HG03575 (cell line): ENCODE measurements around the gene DNAH5.
"Not testable (repeated sequence)": the region's sequence is repeated elsewhere in the genome, so short reads cannot be mapped to it uniquely, and the experiment has no call there.

Experiments used
- ATAC-seq: cut with Tn5 transposase; IDR thresholded peaks from one replicate; pipeline ENCODE4 v1.9.1; 2021; ENCODE audit not compliant: unreplicated experiment, insufficient number of reproducible peaks, low FRiP score; ENCODE audit errors: extremely low read depth

The DNAH5 gene

DNA sequence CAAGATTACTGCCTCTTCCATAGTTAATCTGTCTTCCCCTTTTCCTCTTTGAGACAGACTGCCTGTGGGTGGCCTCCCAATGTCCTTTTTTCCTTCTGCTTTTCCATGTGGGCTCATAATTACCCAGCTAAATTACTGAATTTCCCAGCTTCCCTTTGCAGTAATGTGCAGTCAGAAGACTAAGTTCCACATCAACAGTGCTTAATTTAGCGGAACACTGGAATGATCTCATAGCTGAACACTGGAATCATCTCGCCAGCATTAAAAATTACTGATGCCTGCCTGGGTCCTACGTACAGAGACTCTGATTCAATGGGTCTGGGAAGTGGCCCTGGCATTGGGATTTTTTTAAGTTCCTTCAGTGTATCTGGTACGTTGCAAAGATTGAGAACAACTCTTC, 84.3 kb downstream of the DNAH5 start:
- no peak for ATAC-seq

DNA sequence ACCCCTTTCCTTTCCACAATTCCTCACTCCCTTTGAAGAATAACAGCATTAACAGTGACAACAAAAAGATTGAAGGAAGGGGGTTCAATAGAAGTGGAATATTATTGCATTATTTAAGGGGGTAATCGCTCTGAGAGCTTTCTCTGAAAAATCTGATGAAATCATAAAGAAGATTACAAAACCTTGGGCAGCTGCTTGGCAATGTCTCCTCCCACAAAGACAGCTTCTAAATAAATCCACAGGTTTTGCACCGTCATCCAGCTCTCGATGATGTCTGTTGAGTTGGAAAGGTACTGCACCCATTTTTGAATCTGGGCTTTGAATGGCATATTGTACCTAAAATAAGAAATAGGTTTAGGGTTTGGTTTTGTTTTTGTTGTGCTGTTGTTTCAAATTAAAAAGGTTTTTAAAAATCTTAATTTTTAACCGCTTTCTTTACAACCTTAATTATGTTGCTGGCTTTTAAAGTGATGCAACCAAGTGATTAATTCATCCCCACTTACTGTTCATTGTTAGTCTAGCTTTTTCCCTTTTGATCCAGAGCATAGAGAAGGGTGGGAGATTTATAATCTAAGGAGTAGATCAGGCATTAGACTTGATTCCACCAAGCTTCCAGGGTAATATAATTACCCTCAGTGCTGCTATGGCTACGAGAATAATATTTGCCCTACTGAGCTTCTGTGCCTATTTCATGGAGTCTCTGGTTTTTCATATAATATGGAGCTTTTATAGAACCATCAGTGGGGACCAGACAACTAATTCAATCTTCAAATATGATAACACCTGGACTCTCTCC, 85.0 kb downstream of the DNAH5 start:
- no peak for ATAC-seq

DNA sequence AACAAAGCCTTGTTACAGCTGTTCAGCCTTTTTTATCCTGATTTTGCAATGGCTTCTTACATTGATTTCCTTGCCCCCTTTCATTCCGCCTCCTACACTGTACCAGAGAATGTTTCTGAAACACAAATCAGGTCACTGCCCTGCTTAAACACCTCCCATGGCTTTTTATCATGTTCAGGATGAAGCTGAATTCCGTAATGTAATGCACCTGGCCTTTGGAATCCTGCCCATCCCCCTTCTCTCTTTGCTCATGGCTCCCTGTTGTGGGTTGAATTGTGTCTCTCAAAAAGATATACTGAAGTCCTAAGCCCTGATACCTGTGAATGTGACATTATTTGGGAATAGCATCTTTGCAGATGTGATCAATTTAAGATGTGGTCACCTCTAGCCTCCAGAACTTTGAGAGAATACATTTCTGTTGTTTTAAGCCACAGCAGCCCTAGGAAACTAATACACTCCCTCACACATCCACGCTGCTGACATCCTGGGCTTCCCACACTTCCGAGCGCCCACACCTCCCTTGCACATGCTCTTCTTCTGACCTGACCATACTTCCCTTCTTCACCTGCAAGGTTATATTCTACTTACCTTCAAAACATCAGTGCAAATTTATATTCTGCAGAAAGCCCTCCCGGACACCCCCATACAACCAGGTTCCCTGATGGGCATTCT, 101.2 kb downstream of the DNAH5 start:
- ATAC-seq = no peak

DNA sequence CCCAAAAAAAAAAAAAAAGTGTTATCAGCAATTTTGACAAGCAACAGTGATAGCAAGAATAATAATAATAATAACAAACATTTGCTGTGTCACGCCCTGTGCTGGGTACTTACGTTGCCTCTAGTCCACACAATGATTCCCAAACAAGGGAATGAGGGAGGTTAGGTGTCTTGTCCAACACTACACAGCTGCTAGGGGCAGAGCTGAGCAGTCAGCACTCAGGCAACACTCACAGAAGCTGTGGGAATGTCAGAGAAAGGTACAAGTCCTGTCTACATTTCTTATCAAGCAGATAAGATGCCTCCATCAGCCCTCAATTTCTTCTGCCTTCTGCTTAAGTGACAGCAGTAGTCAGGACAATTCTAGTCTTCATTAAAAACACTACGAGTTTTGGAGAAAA, 111.0 kb downstream of the DNAH5 start:
- no peak for ATAC-seq

DNA sequence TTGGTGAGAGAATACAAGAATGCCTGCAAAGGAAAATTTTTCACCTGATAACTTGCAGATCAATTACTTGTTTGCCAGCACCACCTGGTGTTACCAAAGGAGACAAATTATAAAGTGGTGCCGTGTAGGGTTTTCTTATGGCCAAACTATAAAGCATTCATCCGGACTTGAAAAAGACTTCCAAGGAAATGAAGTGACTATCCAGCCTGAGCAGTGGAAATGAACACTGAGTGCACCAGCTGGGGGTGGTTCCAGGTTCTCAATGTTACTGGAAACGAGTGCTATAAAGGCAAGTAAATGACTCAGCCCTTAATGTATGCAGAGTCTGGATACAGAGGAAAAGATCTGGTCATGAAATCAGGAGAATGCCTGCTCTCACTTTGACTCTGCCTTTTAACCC, 113.1 kb downstream of the DNAH5 start:
- ATAC-seq = no peak

DNA sequence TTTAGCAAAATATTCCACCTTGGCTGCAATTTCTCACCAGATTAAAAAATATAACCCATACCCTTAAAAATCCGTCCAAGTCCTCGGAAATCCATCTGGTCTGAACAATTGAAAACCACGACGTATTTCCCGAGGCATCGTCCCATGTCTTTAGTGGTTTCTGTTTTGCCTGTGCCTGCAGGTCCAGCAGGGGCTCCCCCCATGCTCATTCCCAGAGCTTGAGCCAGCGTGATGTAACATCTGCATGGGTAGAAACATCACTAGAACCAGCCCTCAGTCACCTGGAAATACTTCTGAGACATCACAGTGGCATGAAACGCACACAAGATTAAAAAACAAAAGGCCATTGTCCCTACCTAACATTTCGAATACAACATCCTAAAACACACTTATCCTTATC, 114.0 kb downstream of the DNAH5 start:
- no peak for ATAC-seq

DNA sequence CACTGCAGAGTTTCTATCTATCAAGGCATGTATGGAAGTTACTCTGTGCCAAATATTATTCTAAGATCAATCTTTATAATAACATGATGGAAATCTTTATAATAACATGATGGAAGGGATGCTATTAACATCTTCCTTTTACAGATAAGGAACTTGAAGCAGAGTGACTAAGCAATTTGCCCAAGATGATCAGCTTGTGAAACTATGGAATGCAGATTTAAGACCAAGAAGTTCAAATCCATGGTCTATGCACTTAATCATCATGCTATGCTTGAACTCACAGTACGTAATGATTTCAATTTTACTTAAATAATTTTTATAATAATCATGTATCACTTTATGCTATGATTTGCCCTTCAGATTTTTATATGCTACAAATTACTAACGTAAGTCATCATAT, 123.1 kb downstream of the DNAH5 start:
- no peak for ATAC-seq

DNA sequence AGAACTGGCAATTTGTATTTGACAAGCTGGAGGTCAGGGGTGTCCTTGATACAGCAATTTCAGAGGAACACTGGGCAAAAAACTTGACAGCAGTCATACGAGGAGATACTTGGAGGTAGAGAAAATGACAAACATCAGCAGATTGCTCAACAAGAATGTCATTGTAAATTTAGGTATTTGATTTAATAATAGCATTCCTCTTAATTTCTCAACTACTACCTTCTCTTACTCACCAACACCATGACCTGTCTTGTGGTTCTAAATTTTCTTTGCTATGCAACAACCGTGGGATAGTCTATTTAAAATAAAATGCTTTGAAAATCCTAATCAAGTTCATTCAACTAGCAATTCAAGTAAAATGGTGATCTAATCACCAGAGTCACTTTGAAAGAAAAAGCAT, 128.4 kb downstream of the DNAH5 start:
- no peak for ATAC-seq

DNA sequence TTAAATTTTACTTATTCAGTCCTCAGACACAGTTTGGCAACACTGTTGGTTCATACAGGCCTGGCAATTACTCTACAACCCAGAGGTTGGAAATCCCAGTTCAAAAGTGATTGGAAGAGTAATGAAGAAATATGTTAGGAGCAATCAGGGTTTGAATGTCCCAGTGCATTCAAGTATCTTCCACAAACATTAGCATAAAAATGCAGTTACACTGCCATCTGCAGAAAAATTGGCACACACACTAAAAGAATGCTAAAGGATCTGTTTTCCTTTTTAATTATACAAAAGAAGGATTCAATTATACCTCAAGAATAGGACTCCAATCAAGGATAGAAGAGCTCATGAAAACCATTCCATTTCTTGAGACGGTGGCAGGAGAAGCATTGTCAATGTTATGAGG, 130.2 kb downstream of the DNAH5 start:
- ATAC-seq = no peak

DNA sequence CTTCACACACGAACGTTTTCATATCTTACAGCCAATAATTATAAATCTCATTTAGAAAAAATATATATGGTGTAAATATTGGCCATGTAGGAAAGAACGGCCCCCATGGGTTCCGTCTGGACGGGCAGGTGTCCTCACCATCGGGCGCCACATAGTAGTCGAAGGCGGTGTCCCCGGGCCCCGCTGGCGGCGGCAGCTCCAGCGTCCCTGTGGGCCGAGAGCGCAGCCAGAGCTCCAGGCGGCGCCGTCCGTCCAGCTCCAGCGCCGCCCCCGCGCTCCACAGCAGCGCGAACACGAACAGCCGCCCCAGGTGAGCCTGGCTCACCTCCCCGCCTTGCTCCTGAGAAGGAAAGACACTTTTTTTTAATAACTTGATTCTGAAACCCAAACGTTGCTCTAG, 134.6 kb downstream of the DNAH5 start:
- ATAC-seq = no peak

DNA sequence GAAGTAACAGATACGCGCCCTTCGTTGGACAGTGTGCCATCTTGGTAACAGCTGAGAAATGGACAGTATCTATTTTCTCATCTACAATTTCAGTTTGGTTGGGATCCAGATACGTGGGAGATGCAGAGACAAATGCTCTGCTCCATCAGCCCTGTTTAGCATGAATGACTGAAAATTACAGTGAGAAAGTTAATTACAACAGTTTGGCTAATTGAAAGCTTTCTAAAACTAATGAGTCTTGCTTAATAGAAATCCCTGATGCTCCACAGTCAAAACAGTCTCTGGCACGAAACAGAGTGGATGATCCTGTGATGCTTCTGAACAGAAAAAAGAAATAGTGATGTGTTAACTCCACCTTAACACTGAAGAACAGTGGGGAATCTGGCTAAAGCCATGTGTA, 140.2 kb downstream of the DNAH5 start:
- ATAC-seq = no peak

DNA sequence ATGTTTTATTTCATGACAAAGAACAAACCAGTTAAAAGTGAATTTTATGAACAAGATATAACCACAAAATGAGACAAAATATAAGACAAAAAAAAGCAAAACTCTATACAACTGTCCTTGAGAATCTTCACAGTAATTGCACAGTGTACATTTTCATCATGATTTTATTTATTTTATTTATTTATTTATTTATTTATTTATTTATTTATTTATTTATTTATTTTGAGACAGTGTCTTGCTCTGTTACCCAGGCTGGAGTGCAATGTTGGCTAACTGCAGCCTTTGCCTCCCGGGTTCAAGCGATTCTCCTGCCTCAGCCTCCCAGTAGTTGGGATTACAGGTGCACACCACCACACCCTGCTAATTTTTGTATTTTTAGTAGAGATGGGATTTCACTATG, 145.9 kb downstream of the DNAH5 start:
- not testable (repeated sequence) for ATAC-seq

DNA sequence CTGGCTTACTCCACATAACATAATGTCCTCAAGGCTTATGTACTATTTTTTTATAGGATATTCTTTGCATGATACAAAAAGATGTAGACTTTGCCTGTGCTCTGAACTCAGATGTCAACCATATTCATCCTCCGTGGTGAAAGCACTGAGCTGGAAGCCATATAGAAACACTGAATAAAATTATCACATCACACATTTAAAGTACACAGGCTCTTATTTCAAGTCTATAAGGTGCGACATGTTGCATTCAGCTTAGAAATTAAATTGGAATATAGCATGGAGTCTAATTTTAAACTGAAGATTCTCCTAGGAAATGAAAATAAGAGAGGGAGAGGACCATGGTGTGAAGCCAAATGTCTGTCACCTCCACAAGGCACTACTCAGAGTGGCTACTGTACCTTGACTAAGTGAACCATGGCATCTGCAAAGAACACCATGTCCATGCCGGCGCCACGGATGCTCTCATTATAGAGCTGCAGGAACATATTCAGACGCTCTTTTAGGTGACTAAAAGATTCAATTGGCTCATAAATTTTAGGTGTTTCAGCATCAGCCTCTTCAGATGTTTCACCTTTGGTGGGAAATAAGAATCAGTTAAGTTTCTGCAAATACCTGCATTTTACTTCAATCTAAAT, 158.6 kb downstream of the DNAH5 start:
- no peak for ATAC-seq

DNA sequence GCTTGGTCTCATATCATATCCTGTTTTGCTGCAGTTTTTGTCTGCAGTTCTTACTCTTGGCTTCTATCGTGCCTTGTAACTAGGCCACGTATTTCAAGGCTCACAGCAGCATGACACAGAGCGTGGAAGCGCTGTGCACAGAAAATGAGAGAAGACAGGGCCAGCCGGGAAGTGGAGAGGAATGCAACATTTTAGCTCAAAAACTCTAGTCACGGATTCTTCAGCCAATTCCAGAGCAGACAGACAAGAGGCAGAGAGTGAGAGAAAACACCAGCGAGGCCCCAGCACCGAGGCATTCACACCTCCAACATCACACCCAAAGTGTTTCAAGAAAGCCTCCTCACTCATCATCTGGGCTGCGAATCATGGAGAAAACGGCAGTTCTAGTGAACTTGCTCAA, 160.8 kb downstream of the DNAH5 start:
- ATAC-seq = no peak

DNA sequence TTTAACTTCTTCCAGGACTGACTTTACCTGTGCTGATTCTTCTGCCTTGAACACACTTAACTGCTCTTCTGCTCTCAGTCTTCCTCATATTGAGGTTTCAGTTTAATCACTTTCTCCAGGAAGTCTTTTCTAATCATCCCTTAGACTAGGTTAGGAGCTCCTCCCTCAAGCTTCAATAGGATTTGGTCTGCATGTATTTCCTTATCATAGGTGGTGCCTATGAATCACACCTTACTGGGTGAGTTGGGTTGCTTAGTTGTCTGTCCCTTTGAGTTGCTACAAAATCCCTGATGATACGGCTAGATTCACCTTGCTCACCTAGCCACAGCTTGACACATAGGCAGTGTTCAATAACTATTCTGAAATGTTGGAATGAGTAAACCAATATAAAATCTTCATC, 164.4 kb downstream of the DNAH5 start:
- no peak for ATAC-seq

DNA sequence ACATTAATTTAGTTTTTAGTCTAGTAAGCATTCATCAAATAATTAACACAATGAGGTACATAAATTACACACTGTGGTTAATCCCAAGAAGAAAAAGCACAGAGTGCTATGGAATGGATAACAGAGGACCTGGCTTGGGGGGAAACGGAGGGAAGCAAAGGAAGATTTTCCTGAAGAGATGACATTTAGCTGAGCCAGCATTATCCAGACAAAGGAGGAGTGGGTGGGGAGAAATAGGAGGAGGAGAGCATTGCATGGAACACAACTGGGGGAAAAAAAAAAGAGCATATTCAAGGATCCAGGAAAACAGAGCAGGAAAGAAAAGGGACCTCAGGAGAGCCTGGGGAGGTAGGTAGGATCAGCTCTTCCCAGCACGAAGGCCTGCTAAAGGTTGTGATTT, 170.8 kb downstream of the DNAH5 start:
- ATAC-seq = no peak

DNA sequence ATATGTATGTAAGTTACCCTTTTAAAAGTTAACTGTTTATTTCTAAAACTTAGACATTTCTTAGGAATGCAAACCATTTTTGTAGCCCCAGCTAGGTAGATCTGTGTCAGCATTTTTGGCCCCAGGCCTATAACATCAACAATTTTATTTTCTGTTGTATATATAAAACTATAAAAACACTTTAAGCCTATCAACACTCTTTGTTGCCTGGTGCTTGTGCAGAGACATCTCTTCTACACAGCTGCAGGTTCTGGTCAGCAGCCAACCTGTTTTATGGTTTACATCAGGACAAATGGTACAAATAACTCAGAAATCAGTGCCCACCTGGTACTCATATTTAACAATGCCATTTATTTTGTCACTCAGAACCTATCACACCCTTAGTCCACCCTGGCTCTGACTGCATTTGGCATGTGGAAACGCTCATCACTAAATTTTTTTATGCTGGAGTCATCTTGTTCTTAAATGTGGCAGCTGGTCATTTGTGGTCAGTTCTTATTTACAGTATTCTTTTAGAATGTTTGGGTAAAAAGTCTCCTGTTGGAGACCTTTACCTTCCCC, 173.4 kb downstream of the DNAH5 start:
- ATAC-seq = no peak

DNA sequence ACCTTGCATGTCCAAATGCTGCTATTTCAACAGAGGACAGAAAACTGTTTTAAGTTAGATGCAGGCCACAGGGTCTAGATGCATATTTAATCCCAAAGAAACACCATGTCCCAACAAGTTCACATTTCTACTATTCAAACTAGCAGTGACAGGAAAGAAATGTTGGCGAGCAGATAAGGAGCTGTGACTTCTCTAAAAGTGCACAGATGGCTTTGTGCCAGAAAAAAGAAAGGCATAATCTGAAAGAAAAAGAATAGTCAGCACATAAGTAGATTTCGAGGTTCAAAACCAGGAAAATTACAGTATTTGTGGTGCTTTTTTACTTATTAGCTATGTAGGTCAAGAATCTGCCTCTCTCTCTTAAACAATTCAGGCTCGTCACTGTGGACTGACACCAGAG, 178.3 kb downstream of the DNAH5 start:
- ATAC-seq = no peak

DNA sequence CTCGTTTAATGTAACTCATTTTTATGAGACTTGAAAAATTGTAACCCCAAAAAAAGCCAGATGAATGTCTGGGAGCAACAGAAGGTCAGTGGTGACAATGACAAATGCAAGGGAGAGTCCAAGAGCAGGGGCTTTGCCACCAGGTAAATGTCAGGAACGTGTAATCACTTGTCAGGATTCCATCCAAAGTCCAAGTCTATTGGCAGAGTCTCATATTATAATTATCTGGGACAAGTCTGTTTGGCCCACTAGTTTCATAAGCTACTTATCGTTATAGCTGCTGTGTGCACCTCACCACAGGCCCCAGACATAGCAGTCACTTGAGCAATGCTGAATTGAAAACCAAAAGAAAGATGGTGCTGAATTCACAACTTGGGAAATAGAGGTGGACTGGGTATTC, 180.8 kb downstream of the DNAH5 start:
- ATAC-seq = no peak

DNA sequence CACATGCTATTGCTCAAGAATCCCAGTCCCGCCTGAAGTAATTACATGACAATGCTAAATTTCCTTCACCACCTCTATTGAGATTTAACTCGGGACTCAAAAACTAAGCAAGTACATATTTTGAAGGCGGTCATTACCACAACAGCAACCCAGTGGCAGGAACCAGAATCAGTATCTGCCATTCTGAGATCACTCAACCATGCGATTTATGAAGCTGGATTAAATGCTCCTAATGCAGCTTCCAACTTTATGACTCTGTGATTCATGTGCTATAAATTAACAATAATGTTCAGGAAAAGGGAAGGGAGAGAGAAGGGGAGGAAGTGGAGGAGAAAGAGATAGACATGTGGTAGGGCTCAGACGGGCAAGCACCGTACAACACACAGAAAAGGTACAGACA, 194.7 kb downstream of the DNAH5 start:
- no peak for ATAC-seq
